Inferior parietal cortex (tissue), 1 donor: ENCODE measurements around the gene FUBP3.
"Not testable (repeated sequence)": the region's sequence is repeated elsewhere in the genome, so short reads cannot be mapped to it uniquely, and the experiment has no call there.

ENCODE experiments used
- DNase-seq: peaks from one replicate; pipeline ENCODE4 v3.0.0-alpha.2; 2016; ENCODE audit errors: extremely low spot score

FUBP3 gene

GRCh38 chr9:130556396-130557076 lies 22.8 kb upstream of the FUBP3 start:
- DNase-seq = no peak

DNA sequence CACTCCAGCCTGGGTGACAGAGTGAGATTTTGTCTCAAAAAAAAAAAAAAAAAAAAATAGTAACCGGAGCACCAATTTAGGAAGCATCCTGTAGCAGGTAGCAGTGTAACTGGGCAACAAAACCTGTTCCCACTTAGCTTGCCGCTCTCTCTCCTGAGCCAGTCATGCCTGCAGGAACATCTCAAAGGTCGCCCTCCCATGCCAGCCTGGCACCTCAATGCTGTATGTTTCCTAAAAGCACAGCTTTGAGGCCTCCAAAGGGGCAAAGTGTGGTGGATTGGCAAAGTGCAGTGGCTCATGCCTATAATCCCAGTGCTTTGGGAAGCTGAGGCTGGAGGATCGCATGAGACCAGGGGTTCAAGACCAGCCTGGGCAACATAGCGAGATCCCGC lies 22.3 kb upstream of the FUBP3 start:
- no peak for DNase-seq

GRCh38 chr9:130561056-130561455 lies 18.3 kb upstream of the FUBP3 start:
- DNase-seq = no peak

GRCh38 chr9:130562525-130562924 lies 16.9 kb upstream of the FUBP3 start:
- DNase-seq = not testable (repeated sequence)

- DNase-seq = no peak
These were observed 15.6 kb upstream of the FUBP3 start for GRCh38 chr9:130563797-130564196.

DNA sequence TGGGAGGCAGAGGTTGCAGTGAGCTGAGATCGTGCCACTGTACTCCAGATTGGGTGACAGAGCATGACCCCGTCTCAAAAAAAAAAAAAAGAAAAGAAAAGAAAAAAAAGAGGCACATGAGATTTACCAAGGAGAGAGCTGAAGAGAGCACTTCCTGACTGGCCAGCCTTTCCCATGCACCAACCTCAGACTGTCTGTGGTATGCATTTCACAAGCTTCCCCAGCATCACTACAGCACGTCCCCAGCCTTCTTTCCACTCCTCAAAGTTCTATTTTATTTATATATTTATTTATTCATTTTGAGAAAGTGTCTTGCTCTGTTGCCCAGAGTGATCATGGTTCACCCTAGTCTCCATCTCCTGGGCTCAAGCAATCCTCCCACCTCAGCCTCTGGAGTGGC lies 13.6 kb upstream of the FUBP3 start:
- no peak for DNase-seq

DNA sequence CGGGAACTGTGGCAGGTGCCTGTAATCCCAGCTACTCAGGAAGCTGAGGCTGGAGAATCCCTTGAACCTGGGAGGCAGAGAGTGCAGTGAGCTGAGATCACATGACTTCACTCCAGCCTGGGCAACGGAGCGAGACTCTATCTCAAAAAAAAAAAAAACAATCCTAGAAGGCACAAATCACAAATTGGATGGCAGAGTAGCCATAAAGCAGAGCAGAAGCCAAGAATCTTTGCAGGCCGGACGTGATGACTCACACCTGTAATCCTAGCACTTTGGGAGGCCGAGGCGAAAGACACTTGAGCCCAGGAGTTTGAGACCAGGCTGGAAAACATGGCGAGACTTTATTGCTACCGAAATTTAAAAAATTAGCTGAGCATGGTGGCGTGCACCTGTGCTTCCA lies 9.2 kb upstream of the FUBP3 start:
- no peak for DNase-seq

- no peak for DNase-seq
These were observed 3.9 kb upstream of the FUBP3 start for GRCh38 chr9:130575514-130575913.

GRCh38 chr9:130576176-130576575 lies 3.2 kb upstream of the FUBP3 start:
- DNase-seq = no peak

GRCh38 chr9:130579738-130580463 lies 524 bp downstream of the FUBP3 start:
- no peak for DNase-seq

GRCh38 chr9:130581766-130582165 lies 2.4 kb downstream of the FUBP3 start:
- no peak for DNase-seq

DNA sequence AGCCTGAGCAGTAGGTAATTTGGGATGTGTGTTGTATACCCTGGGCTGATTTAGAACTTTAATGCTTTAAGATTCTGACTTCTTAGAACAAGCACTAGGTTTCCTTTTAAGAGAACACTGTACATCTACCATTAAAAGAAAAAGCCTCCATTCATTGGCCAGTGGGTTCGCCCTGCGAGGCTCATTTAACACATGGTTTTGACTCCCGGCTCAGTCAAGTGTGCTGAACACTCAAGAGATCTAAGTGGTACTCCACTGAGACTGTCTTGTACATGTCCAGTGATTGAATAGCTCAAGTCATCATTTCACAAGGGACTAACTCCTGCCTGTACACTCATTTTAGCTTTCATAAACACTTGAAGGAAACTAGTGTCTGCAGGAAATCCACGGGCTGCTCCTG lies 3.9 kb downstream of the FUBP3 start:
- no peak for DNase-seq

DNA sequence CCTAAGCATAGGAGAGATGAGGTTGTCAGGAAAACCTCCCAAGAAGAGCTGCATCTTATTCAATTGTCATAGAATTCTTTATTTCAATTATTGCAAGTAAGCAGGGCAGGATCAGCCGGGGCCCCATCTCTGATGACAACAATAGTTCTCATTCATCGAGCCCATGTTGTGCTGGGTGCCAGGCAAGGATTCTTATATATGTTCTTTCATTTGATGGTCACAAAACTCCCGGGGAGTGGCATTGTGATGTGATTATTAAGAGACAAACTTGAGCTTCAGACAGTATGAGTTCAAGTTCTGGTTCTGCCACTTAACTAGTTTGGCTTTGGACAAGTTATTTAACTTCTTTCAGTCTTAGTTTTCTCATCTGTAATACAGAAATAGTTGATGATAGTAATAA lies 8.5 kb downstream of the FUBP3 start:
- DNase-seq = no peak

- no peak for DNase-seq
These were observed 9.0 kb downstream of the FUBP3 start for GRCh38 chr9:130588416-130588815.

- DNase-seq = no peak
These were observed 10.4 kb downstream of the FUBP3 start for GRCh38 chr9:130589754-130590153.

GRCh38 chr9:130590305-130590704 lies 10.9 kb downstream of the FUBP3 start:
- DNase-seq = no peak

GRCh38 chr9:130593020-130593419 lies 13.6 kb downstream of the FUBP3 start:
- DNase-seq = no peak

DNA sequence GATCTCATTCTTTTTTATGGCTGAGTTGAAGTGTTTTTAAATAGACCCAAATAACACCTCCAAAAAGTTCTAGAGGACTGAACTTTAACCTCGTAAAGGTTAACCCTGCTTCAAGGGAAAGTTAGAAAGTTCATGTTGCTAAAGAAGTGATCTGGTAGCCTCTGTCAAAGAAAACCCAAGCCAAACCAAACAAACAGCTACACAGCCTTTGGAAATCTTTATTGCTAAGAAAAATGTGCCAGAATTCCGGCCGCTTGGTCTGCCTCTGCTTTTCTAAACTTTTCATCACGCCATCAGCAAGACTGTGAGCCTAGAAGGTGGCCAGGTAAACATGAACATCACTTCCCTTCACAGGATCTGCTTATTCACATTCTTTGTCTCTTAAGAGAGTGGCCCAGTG lies 17.9 kb downstream of the FUBP3 start:
- no peak for DNase-seq

DNA sequence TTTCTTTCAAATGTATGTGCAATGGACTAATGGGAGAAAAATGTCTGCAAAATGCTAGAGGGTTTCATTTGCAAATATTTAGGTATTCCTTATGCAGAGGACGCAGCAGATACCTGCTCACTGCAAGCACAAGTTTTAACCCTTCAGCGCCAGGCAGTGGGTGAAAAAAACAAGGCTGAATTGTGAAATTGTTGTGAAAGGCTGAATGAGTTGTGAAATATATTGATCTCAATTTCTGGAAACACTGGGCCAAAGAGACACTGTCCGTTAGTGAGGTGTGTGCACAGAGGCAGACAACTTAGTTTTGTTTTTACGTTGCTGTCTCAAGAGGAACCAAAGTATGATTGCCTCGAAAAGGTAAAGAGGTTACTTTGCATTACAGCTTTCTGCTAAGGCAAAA lies 18.8 kb downstream of the FUBP3 start:
- no peak for DNase-seq

GRCh38 chr9:130599625-130600024 lies 20.2 kb downstream of the FUBP3 start:
- no peak for DNase-seq

- no peak for DNase-seq
These were observed 21.7 kb downstream of the FUBP3 start for GRCh38 chr9:130601100-130601499.

GRCh38 chr9:130604295-130604694 lies 24.9 kb downstream of the FUBP3 start:
- no peak for DNase-seq

DNA sequence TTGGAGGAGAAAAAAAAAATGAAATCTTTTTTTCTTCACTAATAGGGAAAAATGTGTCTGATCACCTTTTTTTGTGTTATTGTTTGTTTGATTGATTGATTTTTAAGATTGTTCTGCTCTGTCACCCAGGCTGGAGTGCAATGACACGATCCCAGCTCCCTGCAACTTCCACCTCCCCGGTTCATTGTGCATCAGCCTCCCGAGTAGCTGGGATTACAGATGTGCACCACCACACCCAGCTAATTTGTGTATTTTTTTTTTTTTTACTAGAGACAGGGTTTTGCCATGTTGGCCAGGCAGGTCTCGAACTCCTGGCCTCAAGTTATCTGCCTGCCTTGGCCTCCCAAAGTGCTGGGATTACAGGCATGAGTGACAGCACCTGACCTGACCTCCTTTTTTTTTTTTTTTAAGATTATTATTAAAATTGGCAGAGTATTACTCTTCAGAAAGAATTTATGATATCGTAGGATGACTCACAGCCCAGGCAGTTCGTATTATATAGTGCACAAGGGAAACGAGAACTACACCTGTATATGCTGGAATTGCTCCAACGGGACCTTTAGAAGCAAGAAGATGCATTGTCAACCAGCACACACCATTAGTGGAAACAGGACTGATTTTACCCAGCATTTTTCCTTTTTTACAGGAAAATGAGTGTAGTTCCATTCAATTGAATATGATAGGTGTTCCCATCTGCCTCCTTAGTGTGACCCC lies 27.7 kb downstream of the FUBP3 start:
- DNase-seq = no peak
